ENCODE data around the gene UBE2E2.

The UBE2E2 gene

GRCh38 chr3:23552506-23552905 lies 349.4 kb downstream of the UBE2E2 start:
- ChIA-PET CTCF (no interaction called here), POLR2A (no interaction called here)
- Histone ChIP-seq H3K36me3 (ENCODE audit: control insufficient read depth in 2 of 2, insufficient read depth in 1 of 2, low read length in 2 of 2) (no peaks in the 10 kb centered on the region), H3K4me3 (ENCODE audit: low read depth, low read length) (no peak overlapping the region), H3K27ac (ENCODE audit: extremely low read depth, low read depth, low read length) (no peak overlapping the region), H3K4me1 (ENCODE audit: control insufficient read depth, insufficient read depth, low read length) (no peaks in the 10 kb centered on the region), H3K9me3 (ENCODE audit: control insufficient read depth, insufficient read depth, low read depth, low read length) (no peaks in the 10 kb centered on the region)
- no peak for TF ChIP-seq ZNF404 (tag by site-specific recombination; IDR thresholded peaks at IDR 0.05)
- no peak for TF ChIP-seq ZNF510 (tag by site-specific recombination; IDR thresholded peaks at IDR 0.05; ENCODE audit: insufficient replicate concordance)
- no peak for TF ChIP-seq PATZ1 (tag by site-specific recombination; IDR thresholded peaks at IDR 0.05)
- TF ChIP-seq ZNF623 (tag by site-specific recombination; IDR thresholded peaks at IDR 0.05), result no peak
- TF ChIP-seq ATF2 (tag by site-specific recombination; IDR thresholded peaks at IDR 0.05; ENCODE audit: low read depth), result no peak
- no peak for TF ChIP-seq ZNF747 (tag by site-specific recombination; IDR thresholded peaks at IDR 0.05)
- no peak for TF ChIP-seq ZNF138 (tag by site-specific recombination; IDR thresholded peaks at IDR 0.05; ENCODE audit: borderline replicate concordance)
- no peak for TF ChIP-seq ZNF362 (tag by site-specific recombination; IDR thresholded peaks at IDR 0.05)
- TF ChIP-seq ZSCAN5A (tag by site-specific recombination; IDR thresholded peaks at IDR 0.05), result no peak
- TF ChIP-seq ZIC2 (tag by site-specific recombination; IDR thresholded peaks at IDR 0.05), result no peak
- no peak for TF ChIP-seq ZNF311 (tag by site-specific recombination; IDR thresholded peaks at IDR 0.05; ENCODE audit: borderline replicate concordance)

- Histone ChIP-seq H3K27ac (ENCODE audit: extremely low read depth, low read depth, low read length) (no peak overlapping the region), H3K9me3 (ENCODE audit: control insufficient read depth, insufficient read depth, low read depth, low read length) (no peaks in the 10 kb centered on the region), H3K36me3 (ENCODE audit: control insufficient read depth in 2 of 2, insufficient read depth in 1 of 2, low read length in 2 of 2) (no peaks in the 10 kb centered on the region), H3K4me3 (ENCODE audit: low read depth, low read length) (no peak overlapping the region), H3K4me1 (ENCODE audit: control insufficient read depth, insufficient read depth, low read length) (no peaks in the 10 kb centered on the region)
- ChIA-PET POLR2A (no interaction called here), CTCF (interaction anchor here (0.6 kb wide), 1 partner anchor 22 kb away, joined by 3 read pairs; no protein-coding TSS in a partner anchor)
- TF ChIP-seq ZNF623 (tag by site-specific recombination; IDR thresholded peaks at IDR 0.05), result no peak
- no peak for TF ChIP-seq ZNF645 (tag by site-specific recombination; IDR thresholded peaks at IDR 0.05)
- no peak for TF ChIP-seq EGR2 (tag by site-specific recombination; IDR thresholded peaks at IDR 0.05; ENCODE audit: low read depth)
- no peak for TF ChIP-seq BCL11B (tag by site-specific recombination; IDR thresholded peaks at IDR 0.05; ENCODE audit: low read depth)
- no peak for TF ChIP-seq KLF17 (tag by site-specific recombination; IDR thresholded peaks at IDR 0.05)
- TF ChIP-seq ZNF558 (tag by site-specific recombination; IDR thresholded peaks at IDR 0.05), result no peak
- TF ChIP-seq ZNF19 (tag by site-specific recombination; IDR thresholded peaks at IDR 0.05; ENCODE audit: low read depth), result no peak
- no peak for TF ChIP-seq GLIS2 (tag by site-specific recombination; IDR thresholded peaks at IDR 0.05)
- TF ChIP-seq ZNF121 (tag by site-specific recombination; IDR thresholded peaks at IDR 0.05), result no peak
Measured at GRCh38 chr3:23553353-23553752, 350.2 kb downstream of the UBE2E2 start.

Measured in HEK293 (cell line).